GM08714 (cell line): ENCODE measurements around the gene MMEL1.
"Not testable (repeated sequence)": the region's sequence is repeated elsewhere in the genome, so short reads cannot be mapped to it uniquely, and the experiment has no call there.

Experiments
- H3K4me3 ChIP-seq: fragments of 200-500 bp; sonication (Bioruptor generic); 2 replicates; pipeline ENCODE4 v1.5.1; 2014; ENCODE audit warnings: mild to moderate bottlenecking, low read length, inconsistent platforms
- ZNF274 ChIP-seq: IDR thresholded peaks from 2 replicates; pipeline ENCODE4 v1.6.1; 2012; ENCODE audit warnings: mild to moderate bottlenecking, low read depth, low read length

Gene MMEL1

DNA sequence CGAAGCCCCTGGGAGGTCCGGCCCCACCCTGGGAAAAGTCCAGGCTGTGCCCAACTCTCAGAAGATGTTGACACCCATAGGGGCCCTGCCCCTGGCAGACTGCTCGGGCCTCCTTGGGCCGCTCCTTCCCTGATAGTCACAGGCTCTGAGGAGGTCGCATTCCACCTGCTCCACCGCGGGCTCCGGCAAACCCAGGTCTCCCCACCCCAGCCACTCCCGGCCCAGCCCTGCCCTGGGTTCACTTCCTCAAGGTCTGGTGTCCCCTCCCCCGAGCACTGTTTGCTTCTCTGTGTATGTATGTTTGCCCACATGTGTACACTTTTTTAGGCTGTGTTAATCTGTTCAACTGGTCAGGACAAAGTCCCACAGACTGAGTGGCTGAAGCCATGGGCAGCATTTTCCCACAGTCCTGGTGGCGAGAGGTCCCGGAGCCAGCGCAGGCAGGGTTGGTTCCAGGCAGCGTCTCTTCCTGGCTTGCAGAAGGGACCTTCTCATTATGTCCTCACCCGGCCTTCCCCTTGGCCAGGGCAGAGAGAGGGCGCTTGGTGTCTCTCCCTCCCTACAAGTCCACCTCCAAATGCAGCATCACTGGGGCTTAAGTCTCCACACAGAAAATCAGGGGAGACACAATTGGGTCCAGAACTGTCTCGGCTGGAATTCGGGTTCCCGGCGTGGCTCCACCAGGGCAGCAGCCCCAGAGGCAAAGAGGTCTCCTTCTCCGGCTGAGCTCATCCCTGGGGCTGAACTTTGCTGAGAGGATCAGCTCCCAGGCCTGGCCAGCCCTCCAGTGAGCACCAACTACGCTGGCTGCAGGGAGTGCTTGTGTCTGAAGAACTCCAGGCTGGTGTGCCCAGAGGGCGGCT, 56.8 kb downstream of the MMEL1 start:
- no peak for TF ChIP-seq ZNF274
- H3K4me3 ChIP-seq, result peak overlapping the region; percentile 1; the same call in 1 of the 2 replicates

DNA sequence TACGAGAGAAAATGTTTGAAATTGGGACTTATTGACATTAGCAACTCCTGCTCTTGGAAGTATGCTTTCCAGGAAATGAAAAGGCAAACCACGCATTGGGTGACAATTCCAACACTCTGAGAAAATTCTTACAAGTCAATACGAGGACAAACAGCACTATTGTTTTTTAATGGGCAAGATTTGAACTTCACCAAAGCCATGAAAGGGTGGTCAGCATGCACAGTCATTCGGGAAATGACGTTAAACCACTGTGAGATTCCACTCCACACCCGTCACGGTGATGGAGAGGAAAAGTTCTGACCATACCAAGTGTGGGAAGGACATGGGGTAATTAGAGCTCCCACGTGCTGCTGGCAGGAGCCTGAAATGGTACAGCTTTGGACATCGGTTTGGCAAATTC, 58.5 kb downstream of the MMEL1 start:
- H3K4me3 ChIP-seq, result no peak overlapping the region
- no peak for TF ChIP-seq ZNF274

DNA sequence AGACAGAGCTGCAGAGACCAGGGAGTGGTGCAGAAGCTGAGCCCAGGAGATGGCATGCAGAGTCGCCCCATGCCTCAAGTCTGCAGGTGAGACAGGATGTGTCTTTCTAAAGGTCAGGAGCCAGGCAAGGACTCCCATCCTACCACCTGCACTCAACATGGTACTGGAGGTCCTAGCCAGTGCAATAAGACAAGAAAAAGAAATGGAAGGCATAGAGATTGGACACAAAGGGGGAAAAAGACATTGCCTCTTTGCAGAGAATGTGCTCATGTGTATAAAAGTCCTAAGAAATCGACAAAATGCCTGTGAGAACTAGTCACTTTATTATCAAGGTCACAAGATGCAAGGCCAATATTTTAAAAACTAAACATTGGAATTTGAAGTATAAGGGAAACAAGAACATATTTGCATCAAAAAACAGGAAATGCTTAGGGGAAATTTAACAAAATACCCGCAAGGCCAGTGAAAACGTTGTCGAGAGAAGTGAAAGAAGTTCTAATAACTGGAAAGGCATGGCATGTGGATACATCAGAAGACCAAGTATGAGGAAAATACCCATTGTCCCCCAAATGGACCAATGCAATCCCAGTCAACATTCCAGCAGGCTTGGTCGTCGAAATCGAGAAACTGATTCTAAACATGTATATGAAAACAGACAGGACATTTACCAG, 59.4 kb downstream of the MMEL1 start:
- H3K4me3 ChIP-seq, result no peak overlapping the region
- TF ChIP-seq ZNF274, result no peak

DNA sequence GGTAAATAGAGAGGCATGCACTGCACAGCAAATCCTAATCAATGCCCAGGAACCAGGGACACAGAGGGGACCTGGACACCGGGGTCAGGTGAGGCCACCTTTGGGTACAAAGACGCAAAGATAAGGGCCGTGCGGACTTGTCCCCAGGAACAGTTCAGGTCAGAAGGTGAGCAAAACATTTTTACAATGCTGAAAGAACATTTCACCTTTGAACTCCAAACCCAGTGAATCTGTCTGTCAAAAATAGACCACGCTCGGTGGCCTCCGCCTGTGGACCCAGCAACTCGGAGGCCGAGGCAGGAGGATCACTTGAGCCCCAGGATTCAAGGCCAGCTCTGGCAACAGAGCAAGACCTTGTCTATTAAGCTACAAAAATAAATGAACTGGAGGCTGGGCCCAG, 61.5 kb downstream of the MMEL1 start:
- no peak overlapping the region for H3K4me3 ChIP-seq
- no peak for TF ChIP-seq ZNF274

DNA sequence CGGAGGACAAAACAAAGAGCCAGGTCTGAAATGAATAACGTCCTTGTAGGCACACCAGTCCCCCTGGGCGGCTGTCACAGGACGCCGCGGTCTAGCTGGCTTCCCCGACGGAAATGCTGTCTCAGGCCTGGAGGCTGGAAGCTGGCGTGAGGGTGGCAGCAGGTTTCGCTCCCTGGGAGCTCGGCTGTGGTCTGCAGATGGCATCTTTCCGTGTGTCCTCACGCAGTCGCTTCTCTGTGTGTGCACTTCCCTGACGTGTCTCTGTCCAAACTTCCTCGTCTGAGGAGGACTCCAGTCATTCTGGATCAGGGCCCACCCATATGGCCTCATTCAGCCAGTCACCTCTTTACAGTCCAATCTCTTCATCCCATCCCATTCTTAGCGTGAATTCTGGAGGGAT, 62.5 kb downstream of the MMEL1 start:
- TF ChIP-seq ZNF274, result no peak
- no peak overlapping the region for H3K4me3 ChIP-seq

DNA sequence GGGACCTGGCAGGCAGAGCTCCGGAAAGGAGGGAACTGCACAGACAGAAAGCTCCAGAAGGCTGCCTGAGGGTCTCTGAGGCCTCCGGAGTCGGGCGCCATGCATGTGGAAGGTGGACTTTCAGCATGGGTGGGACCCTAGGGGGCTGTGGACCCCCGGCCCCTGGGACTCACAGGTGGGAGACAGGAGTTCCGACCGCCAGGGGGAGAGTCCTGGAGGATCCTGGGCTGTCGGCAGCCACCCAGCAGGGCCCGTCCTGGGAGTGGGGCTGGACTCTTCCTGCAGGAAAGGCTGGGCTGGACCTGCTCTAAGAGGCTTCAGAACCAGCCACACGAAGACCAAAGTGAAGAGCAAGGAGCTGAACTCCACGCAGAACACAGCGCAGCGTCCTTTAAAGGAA, 63.1 kb downstream of the MMEL1 start:
- H3K4me3 ChIP-seq, result not testable (repeated sequence)

DNA sequence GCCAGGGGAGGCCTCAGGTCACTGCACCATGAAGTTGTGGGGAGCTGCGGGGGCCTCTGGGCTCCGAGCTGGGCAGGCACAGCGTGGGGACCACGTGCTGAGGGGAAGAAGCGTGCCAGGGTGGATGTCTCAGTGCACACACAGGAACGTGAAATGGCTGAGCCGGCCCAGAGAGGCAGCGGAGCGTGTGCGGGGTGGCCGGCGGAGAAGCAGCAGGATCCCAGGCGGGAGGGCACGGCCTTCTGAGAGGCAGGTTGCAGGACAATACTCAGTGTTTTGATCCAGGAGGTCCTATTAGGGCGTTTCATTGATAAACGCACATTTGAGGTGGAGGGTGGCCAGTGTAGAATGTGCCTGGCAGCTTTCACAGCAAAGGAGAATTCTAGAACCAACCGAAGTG, 63.8 kb downstream of the MMEL1 start:
- no peak overlapping the region for H3K4me3 ChIP-seq
- TF ChIP-seq ZNF274, result no peak

DNA sequence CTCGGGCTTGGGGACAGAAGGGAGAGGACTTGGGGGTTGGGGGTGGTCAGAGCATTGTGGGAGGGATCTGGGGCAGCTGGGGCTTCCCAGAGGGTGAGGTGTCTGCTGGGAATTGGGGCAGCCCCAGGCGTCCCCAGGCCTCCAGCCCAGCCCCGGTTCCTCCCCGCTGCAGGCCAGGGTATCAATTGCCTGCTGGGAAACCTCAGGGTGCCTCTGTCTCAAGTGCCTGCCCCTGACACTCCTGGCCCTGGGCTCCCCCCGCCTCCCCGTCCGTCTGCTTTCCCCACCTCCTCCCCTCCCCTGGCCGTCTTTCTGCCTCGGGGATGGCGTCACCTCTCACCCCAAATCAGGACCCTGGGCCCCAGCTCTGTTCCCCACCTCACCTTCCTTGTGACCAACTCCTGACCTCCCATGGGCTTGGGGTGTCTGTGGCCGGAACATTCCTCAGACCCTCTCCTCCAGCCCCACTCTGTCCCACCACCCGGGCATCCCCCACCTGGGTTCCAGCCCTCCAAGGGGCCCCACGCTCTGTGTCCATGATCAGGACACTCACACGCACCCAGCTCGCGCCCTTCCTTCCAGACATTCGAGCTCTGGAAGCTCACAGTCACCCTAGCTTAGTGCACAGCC, 64.5 kb downstream of the MMEL1 start:
- not testable (repeated sequence) for H3K4me3 ChIP-seq

DNA sequence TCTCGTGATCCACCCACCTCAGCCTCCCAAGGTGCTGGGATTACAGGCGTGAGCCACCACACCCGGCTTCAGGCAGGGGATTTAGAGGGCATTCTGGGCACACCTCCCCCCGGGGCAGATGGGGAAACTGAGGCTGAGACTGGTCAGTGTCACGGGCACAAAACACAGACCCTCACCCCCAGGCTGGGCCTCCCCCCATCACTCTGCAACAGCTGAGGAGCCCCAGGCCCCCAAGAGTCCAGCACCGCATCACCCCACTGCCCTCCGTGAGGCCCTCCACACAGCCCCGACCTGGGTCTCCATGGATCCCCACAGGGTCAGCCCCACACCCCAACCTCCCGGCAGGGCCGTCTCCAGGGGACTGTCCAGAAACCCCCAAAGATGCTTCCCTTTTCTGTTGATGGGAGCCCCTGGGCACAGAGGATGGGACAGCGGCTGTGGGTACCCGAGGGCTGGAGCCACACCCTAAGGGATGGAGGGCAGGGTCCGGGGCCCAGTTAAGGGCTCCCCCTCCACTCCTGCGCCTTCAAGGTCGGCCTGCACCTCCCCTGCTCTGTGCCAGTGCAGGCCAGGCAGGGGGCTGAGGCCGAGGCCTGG, 65.6 kb downstream of the MMEL1 start:
- no peak overlapping the region for H3K4me3 ChIP-seq
- TF ChIP-seq ZNF274, result no peak

DNA sequence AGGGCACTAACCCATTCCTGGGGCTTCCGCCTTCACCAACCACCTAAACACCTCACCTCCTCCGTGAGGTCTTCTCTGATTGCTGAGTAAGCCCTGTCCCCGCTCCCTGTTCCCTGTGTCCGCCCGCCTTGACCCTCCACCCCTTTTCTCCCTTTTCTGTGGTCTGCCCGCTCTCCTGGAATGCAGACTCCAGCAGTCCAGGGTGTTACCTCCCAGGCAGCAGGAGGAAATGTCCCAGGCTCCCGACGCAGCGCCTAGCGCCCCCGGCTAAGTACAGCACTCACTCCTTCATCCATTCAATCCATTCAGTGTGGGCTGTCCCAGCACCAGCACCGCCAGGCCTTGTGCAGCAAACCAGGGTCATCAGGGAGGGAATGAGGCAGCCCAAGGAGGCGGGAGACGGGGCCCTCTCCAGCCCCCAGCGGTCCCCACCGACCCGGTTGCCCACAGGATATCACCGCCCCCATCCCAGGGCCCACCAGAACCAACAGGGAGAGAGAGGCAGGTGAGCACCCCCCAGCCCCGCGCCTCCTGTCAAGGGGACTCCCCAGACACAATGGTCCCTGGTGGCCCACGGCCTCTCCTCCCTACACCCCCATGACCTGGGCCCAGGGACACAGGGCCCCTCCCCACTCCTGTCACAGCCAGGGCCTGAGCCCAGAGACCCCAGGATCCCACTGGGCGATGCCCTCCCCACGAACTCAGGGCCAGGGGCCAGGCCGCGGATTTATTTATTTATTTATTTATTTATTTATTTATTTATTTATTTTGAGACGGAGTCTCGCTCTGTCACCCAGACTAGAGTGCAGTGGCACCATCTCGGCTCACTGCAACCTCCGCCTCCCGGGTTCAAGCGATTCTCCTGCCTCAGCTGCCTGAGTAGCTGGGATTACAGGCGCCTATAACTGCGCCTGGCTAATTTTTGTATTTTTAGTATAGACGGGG, 66.4 kb downstream of the MMEL1 start:
- no peak overlapping the region for H3K4me3 ChIP-seq
- TF ChIP-seq ZNF274, result no peak

DNA sequence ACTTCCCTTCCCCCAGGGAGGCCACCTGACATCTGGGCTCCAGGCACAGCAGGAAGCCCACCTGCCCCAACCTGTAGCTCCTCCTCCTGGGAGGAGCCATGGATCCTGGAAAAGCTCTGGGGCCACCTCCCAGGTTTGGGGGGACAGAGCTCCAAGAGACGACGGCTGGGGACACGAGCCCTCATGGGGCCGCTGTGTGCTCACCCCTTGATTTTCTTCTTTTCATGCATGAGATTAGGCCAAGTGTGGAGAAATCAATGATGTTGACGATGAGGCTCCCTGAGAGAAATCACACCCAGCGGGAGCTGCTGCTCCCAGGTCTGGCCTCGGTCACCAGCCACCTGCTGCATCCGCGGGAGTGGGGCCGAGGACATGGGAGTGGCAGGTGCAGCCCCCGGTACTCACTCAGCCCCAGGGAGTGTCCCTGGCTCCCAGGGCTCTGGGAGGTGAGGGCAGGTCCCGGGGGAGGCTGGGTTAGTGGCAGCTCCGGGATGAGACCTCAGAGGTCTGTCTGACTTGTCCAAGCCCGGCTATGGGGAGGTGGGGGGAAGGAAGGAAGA, 67.9 kb downstream of the MMEL1 start:
- TF ChIP-seq ZNF274, result no peak
- no peak overlapping the region for H3K4me3 ChIP-seq

DNA sequence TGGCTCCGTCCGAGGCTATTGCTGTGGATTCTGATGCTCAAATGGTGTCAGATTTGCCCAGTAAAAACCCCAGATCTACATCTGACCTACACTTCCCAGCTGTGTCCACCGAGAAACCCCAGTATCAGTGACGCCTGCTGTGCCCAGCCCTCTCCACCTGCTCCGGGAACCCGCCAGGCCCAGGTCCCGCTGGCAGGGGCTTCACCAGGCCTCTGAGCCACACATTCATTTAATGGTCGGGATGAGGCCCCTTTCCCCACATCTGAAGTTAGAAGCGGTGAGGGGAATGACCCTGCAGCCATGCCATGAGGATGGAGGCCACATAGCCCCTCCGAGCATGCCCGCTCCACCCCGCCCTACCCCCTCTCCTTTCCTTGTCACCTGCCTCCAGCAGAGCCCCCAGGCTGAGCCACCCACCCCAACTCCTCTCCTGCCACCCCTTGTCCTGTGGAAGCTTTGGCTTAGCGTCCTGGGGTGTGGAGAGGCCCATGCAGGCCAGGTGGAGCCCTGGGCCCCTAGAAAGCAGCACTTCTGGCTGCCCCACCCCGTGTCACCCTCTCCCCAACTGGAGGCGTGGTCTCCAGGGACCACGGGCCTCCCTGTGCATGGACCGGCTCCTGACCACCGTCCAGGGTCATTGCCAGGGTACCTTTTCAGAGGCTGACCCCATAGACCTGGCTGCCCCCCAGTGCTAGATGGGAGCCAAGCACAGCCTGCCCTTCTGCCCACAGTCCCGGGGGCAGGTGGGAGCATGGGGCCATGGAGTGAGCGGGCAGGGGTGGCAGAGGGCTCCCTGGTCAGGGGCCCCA, 68.6 kb downstream of the MMEL1 start:
- no peak overlapping the region for H3K4me3 ChIP-seq
- no peak for TF ChIP-seq ZNF274

DNA sequence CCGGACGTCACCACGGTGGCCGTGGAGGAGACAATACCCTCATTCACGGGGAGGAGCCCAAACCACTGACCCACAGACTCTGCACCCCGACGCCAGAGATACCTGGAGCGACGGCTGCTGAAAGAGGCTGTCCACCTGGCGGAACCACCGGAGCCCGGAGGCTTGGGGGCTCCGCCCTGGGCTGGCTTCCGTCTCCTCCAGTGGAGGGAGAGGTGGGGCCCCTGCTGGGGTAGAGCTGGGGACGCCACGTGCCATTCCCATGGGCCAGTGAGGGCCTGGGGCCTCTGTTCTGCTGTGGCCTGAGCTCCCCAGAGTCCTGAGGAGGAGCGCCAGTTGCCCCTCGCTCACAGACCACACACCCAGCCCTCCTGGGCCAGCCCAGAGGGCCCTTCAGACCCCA, 69.6 kb downstream of the MMEL1 start:
- no peak overlapping the region for H3K4me3 ChIP-seq
- TF ChIP-seq ZNF274, result no peak
